Stomach (tissue), 9 donors: ENCODE results near the gene CSF1. TPM values are rescaled to one million over a fixed set of nuclear protein-coding genes. Genes with fewer than 3 reads are reported as not detected.
A peak's percentile ranks its signal among the peaks of the same experiment; 100 is the strongest.

Experiments
- DNase-seq, 2 donors: peaks; one replicate each; pipeline versions ENCODE4 v3.0.0 to v3.0.0-alpha.2; 2013 to 2019
- H3K27ac ChIP-seq, 5 donors: fragments of 200-600 bp in 4 of 5; sonication (generic) in 4 of 5; one replicate each; pipeline ENCODE4 v1.5.1; 2013 to 2019; ENCODE audit warnings: mild to moderate bottlenecking in 1 of 5, moderate library complexity in 1 of 5
- H3K27me3 ChIP-seq, 3 donors: fragments of 200-600 bp; sonication (generic); one replicate each; pipeline ENCODE4 v1.5.1; 2017 to 2019; ENCODE audit warnings: mixed run types in 1 of 3
- H3K36me3 ChIP-seq, 4 donors: fragments of 200-600 bp; sonication (generic); 1 replicate in 3 of 4; 2 replicates in 1 of 4; pipeline ENCODE4 v1.5.1; 2016 to 2019
- H3K4me1 ChIP-seq, 4 donors: fragments of 200-600 bp; sonication (generic); one replicate each; pipeline ENCODE4 v1.5.1; 2016 to 2019
- H3K4me3 ChIP-seq, 4 donors: fragments of 200-600 bp; sonication (generic) in 3 of 4; one replicate each; pipeline ENCODE4 v1.5.1; 2016 to 2019; ENCODE audit warnings: mild to moderate bottlenecking in 1 of 4
- H3K9me3 ChIP-seq, 4 donors: fragments of 200-600 bp; sonication (generic); one replicate each; pipeline ENCODE4 v1.5.1; 2016 to 2019
- EP300 ChIP-seq: sonication (generic); formaldehyde crosslinking; IDR thresholded peaks from one replicate; pipeline ENCODE4 v1.6.1; 2017; ENCODE audit warnings: antibody characterized with exemption
- POLR2A ChIP-seq, 4 donors: fragments of 450-650 bp; IDR thresholded peaks; one replicate each; pipeline ENCODE4 v1.6.1; 2016; ENCODE audit warnings: antibody characterized with exemption in 4 of 4, control low read depth in 2 of 4, mild to moderate bottlenecking in 1 of 4, moderate library complexity in 1 of 4
- POLR2AphosphoS5 ChIP-seq, 3 donors: sonication (generic); formaldehyde crosslinking; IDR thresholded peaks; one replicate each; pipeline ENCODE4 v1.6.1; 2016; ENCODE audit warnings: antibody characterized with exemption in 3 of 3
- WGBS, 5 donors: extraction: QIAGEN DNeasy Blood & Tissue Kit in 3 of 5; methylation state at CpG; one replicate each; pipeline versions ENCODE4 v1.1.5 to v1.1.7; 2013 to 2018; 5-methylcytosine and 5-hydroxymethylcytosine counted together
- intact Hi-C: fragments of 100-400 bp; cut with DNase I; formaldehyde crosslinking; loops from one replicate; pipeline ENCODE4 v1.15.1; 2023; ENCODE audit warnings: low total_unique reads
- polyA plus RNA-seq, 3 donors: library from polyadenylated mRNA; stranded (reverse); fragments of 200-250 nt; gene quantifications; one replicate each; pipeline ENCODE4 v1.2.3, GENCODE V29; 2013
- total RNA-seq, 5 donors: library from RNA; depleted of rRNA; stranded (reverse); fragments of >200 nt; gene quantifications; one replicate each; pipeline versions ENCODE4 v1.1.0 to v1.2.3, GENCODE V29; 2014 to 2016
- TF ChIP-seq, protein P1 (sequence below), 7 experiments: fragments of 450-650 bp in 4 of 7; fragments of 200-600 bp in 3 of 7; sonication (generic) in 3 of 7; IDR thresholded peaks; one replicate each; pipeline ENCODE4 v1.5.1; 2016 to 2019; ENCODE audit warnings: antibody characterized with exemption in 7 of 7, control low read depth in 2 of 7, mild to moderate bottlenecking in 1 of 7
- donor health status: healthy with polysubstance abuse.
- donor health status: Bipolar disorder and iron deficiency.
- donor health status: healthy.

CSF1 gene
- total and polyA plus RNA-seq, 8 donors, result 6.6 to 82.3 (median 11.9) TPM

GRCh38 chr1:109886827-109887226, 23.8 kb upstream of the CSF1 start:
- Histone ChIP-seq H3K36me3 (no peaks in the 10 kb centered on the region), H3K27ac (peak overlapping the region in 1 of 5 donors; percentile 4), H3K4me1 (peaks cover 7 to 19% (median 16%) of the 10 kb centered on the region in 4 donors), H3K4me3 (no peak overlapping the region), H3K27me3 (no peaks in the 10 kb centered on the region), H3K9me3 (no peaks in the 10 kb centered on the region)
- intact Hi-C loops, result no loop called here
- no peak for DNase-seq
- TF ChIP-seq EP300, result no peak
- TF ChIP-seq, protein P1, sequence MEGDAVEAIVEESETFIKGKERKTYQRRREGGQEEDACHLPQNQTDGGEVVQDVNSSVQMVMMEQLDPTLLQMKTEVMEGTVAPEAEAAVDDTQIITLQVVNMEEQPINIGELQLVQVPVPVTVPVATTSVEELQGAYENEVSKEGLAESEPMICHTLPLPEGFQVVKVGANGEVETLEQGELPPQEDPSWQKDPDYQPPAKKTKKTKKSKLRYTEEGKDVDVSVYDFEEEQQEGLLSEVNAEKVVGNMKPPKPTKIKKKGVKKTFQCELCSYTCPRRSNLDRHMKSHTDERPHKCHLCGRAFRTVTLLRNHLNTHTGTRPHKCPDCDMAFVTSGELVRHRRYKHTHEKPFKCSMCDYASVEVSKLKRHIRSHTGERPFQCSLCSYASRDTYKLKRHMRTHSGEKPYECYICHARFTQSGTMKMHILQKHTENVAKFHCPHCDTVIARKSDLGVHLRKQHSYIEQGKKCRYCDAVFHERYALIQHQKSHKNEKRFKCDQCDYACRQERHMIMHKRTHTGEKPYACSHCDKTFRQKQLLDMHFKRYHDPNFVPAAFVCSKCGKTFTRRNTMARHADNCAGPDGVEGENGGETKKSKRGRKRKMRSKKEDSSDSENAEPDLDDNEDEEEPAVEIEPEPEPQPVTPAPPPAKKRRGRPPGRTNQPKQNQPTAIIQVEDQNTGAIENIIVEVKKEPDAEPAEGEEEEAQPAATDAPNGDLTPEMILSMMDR (IDR thresholded peaks at IDR 0.05), result no peak
- no peak for TF ChIP-seq POLR2A (IDR thresholded peaks at IDR 0.05)
- no peak for TF ChIP-seq POLR2AphosphoS5 (IDR thresholded peaks at IDR 0.05)
- 61 to 83% (median 81%) methylated on average over 5 of the region's 5 CpGs for WGBS, 5 donors

DNA sequence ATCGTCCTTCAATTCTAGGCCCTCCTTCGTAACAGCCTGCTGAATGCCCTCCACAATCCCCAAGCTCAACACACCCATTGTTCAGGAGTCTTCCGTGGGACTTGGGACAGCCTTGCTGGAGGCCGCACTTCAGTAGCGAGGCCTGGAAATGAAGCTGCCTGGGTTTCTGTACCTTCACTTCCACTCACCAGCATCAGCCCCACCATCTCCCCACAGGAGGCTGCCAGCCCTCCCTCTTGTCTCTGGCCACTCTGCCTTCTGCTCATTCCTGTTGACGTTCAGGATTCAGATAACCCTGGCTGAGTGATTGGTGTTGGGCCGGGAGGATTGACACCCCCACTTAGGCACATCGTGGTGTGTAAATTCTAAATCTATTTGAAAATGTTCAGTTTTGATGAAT, 23.4 kb upstream of the CSF1 start:
- Histone ChIP-seq H3K36me3 (no peaks in the 10 kb centered on the region), H3K9me3 (no peaks in the 10 kb centered on the region), H3K4me1 (peaks cover 10 to 24% (median 20%) of the 10 kb centered on the region in 4 donors), H3K27ac (no peak overlapping the region), H3K4me3 (no peak overlapping the region), H3K27me3 (no peaks in the 10 kb centered on the region)
- intact Hi-C loops, result no loop called here
- TF ChIP-seq, protein P1 (IDR thresholded peaks at IDR 0.05), result no peak
- TF ChIP-seq POLR2A (IDR thresholded peaks at IDR 0.05), result no peak
- no peak for TF ChIP-seq POLR2AphosphoS5 (IDR thresholded peaks at IDR 0.05)
- TF ChIP-seq EP300, result no peak
- WGBS, 5 donors, result 75 to 83% (median 77%) methylated on average over 8 of the region's 8 CpGs
- no peak for DNase-seq

DNA sequence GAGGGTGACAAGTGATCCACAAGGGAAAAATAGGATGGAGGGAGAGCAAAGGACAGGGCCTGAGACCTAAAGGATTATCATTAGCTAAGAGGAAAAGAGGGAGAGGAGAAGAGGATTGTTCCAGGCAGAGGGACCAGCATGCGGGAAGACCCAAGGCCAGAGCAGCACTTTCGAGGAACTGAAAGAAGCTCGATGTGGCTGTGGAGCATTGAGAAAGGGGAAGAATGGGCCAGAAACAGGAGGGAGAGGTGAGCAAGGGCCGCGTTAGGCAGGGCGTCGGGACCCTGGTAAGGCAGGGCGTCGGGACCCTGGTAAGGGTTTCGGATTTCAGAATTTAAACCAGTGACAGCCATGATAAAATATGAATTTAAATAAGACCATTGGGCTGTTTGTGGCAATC, 22.8 kb upstream of the CSF1 start:
- no peak overlapping the region for H3K4me3 ChIP-seq

GRCh38 chr1:109889094-109889493, 21.6 kb upstream of the CSF1 start:
- no peaks in the 10 kb centered on the region for H3K9me3 ChIP-seq
- H3K27ac ChIP-seq, result no peak overlapping the region
- H3K36me3 ChIP-seq, result no peaks in the 10 kb centered on the region
- intact Hi-C loops, result no loop called here
- H3K4me3 ChIP-seq, result no peak overlapping the region
- TF ChIP-seq POLR2AphosphoS5 (IDR thresholded peaks at IDR 0.05) (no peak), EP300 (no peak), POLR2A (IDR thresholded peaks at IDR 0.05) (no peak)
- TF ChIP-seq, protein P1 (IDR thresholded peaks at IDR 0.05), result no peak
- H3K4me1 ChIP-seq, result peaks cover 5 to 25% (median 14%) of the 10 kb centered on the region in 4 donors
- H3K27me3 ChIP-seq, result no peaks in the 10 kb centered on the region
- DNase-seq, result no peak
- 92 to 99% (median 94%) methylated on average over 3 of the region's 3 CpGs for WGBS, 5 donors

More for the DNA sequence above, 22.8 kb upstream of the CSF1 start:
- Histone ChIP-seq H3K27me3 (no peaks in the 10 kb centered on the region), H3K36me3 (no peaks in the 10 kb centered on the region), H3K9me3 (no peaks in the 10 kb centered on the region), H3K4me1 (peaks cover 11 to 27% (median 22%) of the 10 kb centered on the region in 4 donors), H3K27ac (no peak overlapping the region)
- WGBS, 5 donors, result 74 to 92% (median 85%) methylated on average over 10 of the region's 10 CpGs
- TF ChIP-seq EP300, result no peak
- no peak for TF ChIP-seq POLR2AphosphoS5 (IDR thresholded peaks at IDR 0.05)
- TF ChIP-seq POLR2A (IDR thresholded peaks at IDR 0.05), result no peak
- TF ChIP-seq, protein P1 (IDR thresholded peaks at IDR 0.05), result no peak
- no peak for DNase-seq
- intact Hi-C loops, result no loop called here
